Measurements from ENCODE around the gene ARPC1B.

The ARPC1B gene

DNA sequence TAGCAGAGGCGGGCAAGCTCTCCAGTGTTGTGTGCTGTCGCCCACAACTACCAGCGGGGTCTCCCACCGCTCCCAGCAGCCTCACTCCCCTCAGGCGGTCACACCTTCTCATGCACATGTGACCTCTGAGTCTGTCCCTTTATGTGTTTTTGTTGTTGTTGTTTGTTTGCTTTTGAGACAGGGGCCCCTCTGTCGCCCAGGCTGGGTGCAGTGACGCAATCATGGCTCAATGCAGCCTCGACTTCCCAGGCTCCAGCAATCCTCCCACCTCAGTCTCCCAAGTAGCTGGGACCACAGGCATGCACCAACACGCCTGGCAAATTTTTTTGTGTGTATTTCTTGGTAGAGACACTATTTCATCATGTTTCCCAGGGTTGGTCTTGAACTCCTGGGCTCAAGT lies 65.7 kb downstream of the ARPC1B start:
- no peak for DNase-seq (ENCODE audit: low read depth in 4 of 4, low spot score in 1 of 4)

All from stimulated activated CD4-positive, alpha-beta T cell treated with anti-CD3 and anti-CD28 coated beads, Interleukin-1b, Interleukin-23, amount 100 ng/mL, for 24 hours (primary cell).